KMS-11 (cell line): Measurements from ENCODE around the gene SDK1.

Experiments used
- H2AFZ ChIP-seq: fragments of 200-600 bp; sonication (generic); 2 replicates; pipeline ENCODE4 v1.6.1; 2016; ENCODE audit warnings: antibody characterized with exemption, mixed run types, low read depth
- H3K27ac ChIP-seq: fragments of 200-600 bp; sonication (generic); 2 replicates; pipeline ENCODE4 v1.6.1; 2016; ENCODE audit warnings: mild to moderate bottlenecking, mixed run types
- H3K27me3 ChIP-seq: fragments of 200-600 bp; sonication (generic); 2 replicates; pipeline ENCODE4 v1.6.1; 2017; ENCODE audit warnings: mild to moderate bottlenecking, low read depth, mixed run types, moderate library complexity; ENCODE audit not compliant: insufficient read depth
- H3K36me3 ChIP-seq: fragments of 200-600 bp; sonication (generic); 2 replicates; pipeline ENCODE4 v1.6.1; 2017; ENCODE audit warnings: mild to moderate bottlenecking, mixed run types; ENCODE audit not compliant: insufficient read depth
- H3K4me1 ChIP-seq: fragments of 200-600 bp; sonication (generic); 2 replicates; pipeline ENCODE4 v1.6.1; 2016; ENCODE audit warnings: mild to moderate bottlenecking, low read depth, mixed run types; ENCODE audit not compliant: poor library complexity, severe bottlenecking
- H3K4me2 ChIP-seq: fragments of 200-600 bp; sonication (generic); 2 replicates; pipeline ENCODE4 v1.7.0; 2016; ENCODE audit warnings: mild to moderate bottlenecking, mixed run types
- H3K4me3 ChIP-seq: fragments of 200-600 bp; sonication (generic); IDR thresholded peaks from 2 replicates; pipeline ENCODE4 v1.6.1; 2017; ENCODE audit warnings: low read depth, low read length, mixed read lengths; ENCODE audit not compliant: insufficient read depth
- H3K79me2 ChIP-seq: fragments of 200-600 bp; sonication (generic); 2 replicates; pipeline ENCODE4 v1.6.1; 2016; ENCODE audit warnings: low read depth, mixed run types; ENCODE audit not compliant: insufficient read depth
- H3K9ac ChIP-seq: fragments of 200-600 bp; sonication (generic); 2 replicates; pipeline ENCODE4 v1.6.1; 2016; ENCODE audit warnings: mild to moderate bottlenecking, mixed run types
- H4K20me1 ChIP-seq: fragments of 200-600 bp; sonication (generic); 2 replicates; pipeline ENCODE4 v1.6.1; 2016; ENCODE audit warnings: mild to moderate bottlenecking, mixed run types; ENCODE audit not compliant: insufficient read depth
- TF ChIP-seq, protein P1 (sequence below): fragments of 200-600 bp; sonication (generic); conservative IDR thresholded peaks from 2 replicates; pipeline ENCODE4 v1.6.1; 2017; ENCODE audit warnings: low read depth, mild to moderate bottlenecking, antibody characterized with exemption, low read length, moderate library complexity, mixed read lengths

Gene SDK1

DNA sequence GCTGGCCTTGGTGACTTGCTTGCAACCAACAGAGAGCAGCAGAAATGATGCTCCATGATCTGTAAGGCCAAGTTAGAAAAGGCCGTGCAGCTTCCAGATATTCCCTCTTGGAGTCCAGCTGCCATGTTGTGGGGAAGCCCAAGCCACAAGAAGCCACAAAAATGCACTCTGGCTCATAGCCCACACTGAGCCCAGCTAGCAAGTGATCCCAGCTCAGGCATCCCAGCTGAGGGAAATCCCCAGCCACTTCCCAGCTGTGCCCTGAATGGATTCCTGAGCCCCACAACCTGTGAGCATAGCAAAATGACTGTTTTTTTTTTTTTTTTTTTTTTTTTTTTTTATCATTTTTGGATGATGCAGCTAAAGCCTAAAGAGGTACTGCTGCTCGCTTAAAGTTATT lies 11.1 kb upstream of the SDK1 start:
- Histone ChIP-seq H3K4me3 (no peak overlapping the region), H3K79me2 (no peaks in the 10 kb centered on the region), H3K4me1 (no peaks in the 10 kb centered on the region), H3K4me2 (no peak overlapping the region), H3K27ac (no peak overlapping the region), H2AFZ (no peak overlapping the region), H3K27me3 (no peaks in the 10 kb centered on the region), H3K36me3 (no peaks in the 10 kb centered on the region), H3K9ac (no peak overlapping the region), H4K20me1 (no peaks in the 10 kb centered on the region)
- TF ChIP-seq, protein P1, sequence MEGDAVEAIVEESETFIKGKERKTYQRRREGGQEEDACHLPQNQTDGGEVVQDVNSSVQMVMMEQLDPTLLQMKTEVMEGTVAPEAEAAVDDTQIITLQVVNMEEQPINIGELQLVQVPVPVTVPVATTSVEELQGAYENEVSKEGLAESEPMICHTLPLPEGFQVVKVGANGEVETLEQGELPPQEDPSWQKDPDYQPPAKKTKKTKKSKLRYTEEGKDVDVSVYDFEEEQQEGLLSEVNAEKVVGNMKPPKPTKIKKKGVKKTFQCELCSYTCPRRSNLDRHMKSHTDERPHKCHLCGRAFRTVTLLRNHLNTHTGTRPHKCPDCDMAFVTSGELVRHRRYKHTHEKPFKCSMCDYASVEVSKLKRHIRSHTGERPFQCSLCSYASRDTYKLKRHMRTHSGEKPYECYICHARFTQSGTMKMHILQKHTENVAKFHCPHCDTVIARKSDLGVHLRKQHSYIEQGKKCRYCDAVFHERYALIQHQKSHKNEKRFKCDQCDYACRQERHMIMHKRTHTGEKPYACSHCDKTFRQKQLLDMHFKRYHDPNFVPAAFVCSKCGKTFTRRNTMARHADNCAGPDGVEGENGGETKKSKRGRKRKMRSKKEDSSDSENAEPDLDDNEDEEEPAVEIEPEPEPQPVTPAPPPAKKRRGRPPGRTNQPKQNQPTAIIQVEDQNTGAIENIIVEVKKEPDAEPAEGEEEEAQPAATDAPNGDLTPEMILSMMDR: no peak

DNA sequence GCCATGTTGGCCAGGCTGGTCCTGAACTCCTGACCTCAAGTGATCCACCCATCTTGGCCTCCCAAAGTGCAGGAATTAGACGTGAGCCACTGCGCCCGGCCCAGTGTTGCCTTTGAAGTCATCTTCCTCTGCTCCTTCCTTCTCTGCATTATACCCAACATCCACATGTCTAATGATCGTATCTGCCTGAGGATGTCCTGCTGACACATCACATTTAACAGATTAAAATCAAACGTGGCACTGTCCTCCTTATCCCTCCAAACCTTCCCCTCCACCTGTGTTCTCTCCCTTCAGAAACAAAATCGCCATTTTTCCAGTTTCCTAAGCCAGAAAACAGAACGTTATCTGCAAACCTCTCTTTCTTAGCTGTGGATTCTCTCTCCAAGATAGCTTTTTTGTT lies 8.4 kb upstream of the SDK1 start:
- Histone ChIP-seq H3K27ac (no peak overlapping the region), H3K4me1 (no peaks in the 10 kb centered on the region), H2AFZ (no peak overlapping the region), H3K4me2 (no peak overlapping the region), H3K9ac (no peak overlapping the region), H4K20me1 (no peaks in the 10 kb centered on the region), H3K36me3 (no peaks in the 10 kb centered on the region), H3K4me3 (no peak overlapping the region), H3K79me2 (no peaks in the 10 kb centered on the region), H3K27me3 (no peaks in the 10 kb centered on the region)
- TF ChIP-seq, protein P1: no peak

DNA sequence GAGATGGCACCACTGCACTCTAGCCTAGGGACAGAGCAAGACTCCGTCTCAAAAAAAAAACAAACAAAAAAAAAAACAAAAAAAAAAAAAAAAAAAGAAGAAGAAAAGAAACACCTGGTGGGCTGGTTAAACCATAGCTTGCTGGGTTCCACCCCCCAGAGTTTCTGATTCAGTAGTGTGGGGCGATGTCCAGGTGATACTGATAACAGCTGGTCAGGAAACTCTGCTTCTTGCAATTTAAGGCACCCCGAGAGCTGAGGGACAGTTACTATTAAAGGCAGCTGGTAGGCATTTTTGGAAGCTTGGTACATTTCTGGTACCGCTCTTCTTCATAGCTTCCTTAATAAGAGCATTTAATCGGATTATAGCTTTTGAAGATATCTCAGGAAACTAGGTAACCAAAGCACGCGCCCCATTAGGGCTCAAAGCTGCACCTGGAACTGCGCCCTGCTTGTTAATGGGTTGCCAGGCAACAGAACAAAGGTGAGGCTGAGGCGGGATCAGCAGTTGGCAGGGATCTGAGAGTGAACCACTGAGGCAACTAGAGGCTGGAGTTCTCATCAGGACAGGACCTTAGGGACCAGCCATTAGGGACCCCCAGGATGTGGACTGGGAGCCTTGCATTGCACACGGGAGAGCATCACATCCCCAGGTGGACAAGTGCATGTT lies 6.5 kb upstream of the SDK1 start:
- Histone ChIP-seq H3K4me1 (no peaks in the 10 kb centered on the region), H2AFZ (no peak overlapping the region), H3K27ac (no peak overlapping the region), H4K20me1 (no peaks in the 10 kb centered on the region), H3K4me3 (no peak overlapping the region), H3K9ac (no peak overlapping the region), H3K79me2 (no peaks in the 10 kb centered on the region), H3K27me3 (no peaks in the 10 kb centered on the region), H3K36me3 (no peaks in the 10 kb centered on the region), H3K4me2 (no peak overlapping the region)
- TF ChIP-seq, protein P1: no peak

DNA sequence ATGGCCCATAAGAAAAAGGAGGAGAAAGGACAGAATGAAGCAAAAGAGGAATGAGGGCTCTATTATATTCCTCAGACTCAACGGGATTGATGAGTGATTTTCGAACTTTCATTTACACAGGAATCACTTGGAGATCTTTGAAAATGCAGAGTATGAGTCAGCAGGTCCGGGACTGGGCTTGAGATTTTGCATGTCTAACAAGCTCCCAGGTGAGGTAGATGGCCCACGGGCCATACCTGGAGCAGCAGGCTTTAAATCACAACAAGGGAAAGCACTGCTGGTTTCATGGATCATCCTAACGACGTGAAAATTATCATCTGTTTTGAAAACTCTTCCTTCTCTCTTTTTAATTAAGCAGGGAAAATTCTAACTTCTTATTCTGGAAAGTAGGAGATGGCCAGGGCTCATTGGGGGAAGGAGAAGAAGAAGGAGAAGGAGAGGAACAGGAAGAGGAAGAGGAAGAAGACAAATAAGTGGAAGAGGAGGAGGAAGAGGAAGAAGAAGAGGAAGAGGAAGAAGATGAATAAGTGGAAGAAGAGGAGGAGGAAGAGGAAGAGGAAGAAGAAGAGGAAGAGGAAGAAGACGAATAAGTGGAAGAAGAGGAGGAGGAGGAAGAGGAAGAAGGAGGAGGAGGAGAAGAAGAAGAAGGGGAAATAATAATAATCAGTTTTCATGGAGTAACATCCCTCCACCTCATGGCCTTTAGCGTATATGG lies 3.8 kb upstream of the SDK1 start:
- Histone ChIP-seq H3K4me2 (no peak overlapping the region), H3K9ac (no peak overlapping the region), H3K27ac (no peak overlapping the region), H3K79me2 (no peaks in the 10 kb centered on the region), H2AFZ (no peak overlapping the region), H3K4me3 (no peak overlapping the region), H3K4me1 (peaks cover 4% of the 10 kb centered on the region), H3K27me3 (no peaks in the 10 kb centered on the region), H3K36me3 (no peaks in the 10 kb centered on the region), H4K20me1 (no peaks in the 10 kb centered on the region)
- TF ChIP-seq, protein P1: no peak
